ENCODE results near the gene MYO18A. TPM values are rescaled to one million over a fixed set of nuclear protein-coding genes. Genes with fewer than 3 reads are reported as not detected.

Gene MYO18A
- total and polyA plus RNA-seq, 2 of the 4 experiments (the other 2 are of a cell fraction) = 22.4 to 39.1 TPM

- no peak overlapping the region for H2AFZ ChIP-seq (replicated peaks; ENCODE audit: low read length, poor library complexity)
- intact Hi-C loops (cut with micrococcal nuclease) (no loop called here), in situ Hi-C loops (cut with MboI; ENCODE audit: low sequenced_read_pairs) (no loop called here), dilution Hi-C loops (cut with HindIII; ENCODE audit: low sequenced_read_pairs, unreplicated experiment) (no loop called here)
- no peak overlapping the region for H3K56ac ChIP-seq (ENCODE audit: extremely low read depth, insufficient read depth, low read length)
- no peak overlapping the region for H2BK120ac ChIP-seq (ENCODE audit: low read depth, low read length)
- no peak overlapping the region for H4K8ac ChIP-seq (ENCODE audit: low read depth in 2 of 2, low read length in 2 of 2)
- no peak overlapping the region for H4K5ac ChIP-seq (ENCODE audit: low read depth, low read length)
- no peak overlapping the region for H3K23ac ChIP-seq (ENCODE audit: low read depth, low read length)
- DNase-seq (no peak), ATAC-seq (ENCODE audit: low read depth) (no peak)
- peaks cover 52% of the 10 kb centered on the region for H3K27me3 ChIP-seq (ENCODE audit: control insufficient read depth, insufficient read depth, low read length)
- WGBS, 2 experiments (ENCODE audit: extremely low coverage in 2 of 2, insufficient read length in 1 of 2) = no CpG with 5 or more reads among the region's 4 CpGs
- H3K4me1 ChIP-seq (ENCODE audit: control insufficient read depth, insufficient read depth, low read length) = no peaks in the 10 kb centered on the region
- H3K9me3 ChIP-seq (ENCODE audit: control insufficient read depth, insufficient read depth, low read length) = 0 out of 2 replicates have a peak, but pooled peaks cover 2% of the 10 kb centered on the region
- no peak overlapping the region for H2BK15ac ChIP-seq (ENCODE audit: low read depth, low read length)
- H3K79me1 ChIP-seq (ENCODE audit: low read depth in 1 of 2, low read length in 2 of 2) = no peaks in the 10 kb centered on the region
- no peak overlapping the region for H3K9ac ChIP-seq (ENCODE audit: low read depth, low read length)
- no peaks in the 10 kb centered on the region for H3K9me1 ChIP-seq (ENCODE audit: insufficient read depth, low read length)
- H3K14ac ChIP-seq (replicated peaks; ENCODE audit: low read depth, low read length) = no peak overlapping the region
- H4K20me1 ChIP-seq (ENCODE audit: insufficient read depth, low read length) = no peaks in the 10 kb centered on the region
- H3K18ac ChIP-seq (ENCODE audit: low read depth, low read length) = no peak overlapping the region
- no peak overlapping the region for H2AK9ac ChIP-seq (replicated peaks; ENCODE audit: low read depth, low read length, poor library complexity)
- no TSS peak for BruUV-seq (replicated peaks)
- H4K91ac ChIP-seq (ENCODE audit: insufficient read depth, low read depth, low read length) = no peak overlapping the region
- no peak overlapping the region for H3K4me3 ChIP-seq (ENCODE audit: insufficient read depth, low read depth, low read length)
- TF ChIP-seq SMC3 (IDR thresholded peaks at IDR 0.05; ENCODE audit: low read depth, low read length) = no peak
- TF ChIP-seq RCOR1 (IDR thresholded peaks at IDR 0.05; ENCODE audit: insufficient replicate concordance, low read length) = no peak
- TF ChIP-seq, protein P1, sequence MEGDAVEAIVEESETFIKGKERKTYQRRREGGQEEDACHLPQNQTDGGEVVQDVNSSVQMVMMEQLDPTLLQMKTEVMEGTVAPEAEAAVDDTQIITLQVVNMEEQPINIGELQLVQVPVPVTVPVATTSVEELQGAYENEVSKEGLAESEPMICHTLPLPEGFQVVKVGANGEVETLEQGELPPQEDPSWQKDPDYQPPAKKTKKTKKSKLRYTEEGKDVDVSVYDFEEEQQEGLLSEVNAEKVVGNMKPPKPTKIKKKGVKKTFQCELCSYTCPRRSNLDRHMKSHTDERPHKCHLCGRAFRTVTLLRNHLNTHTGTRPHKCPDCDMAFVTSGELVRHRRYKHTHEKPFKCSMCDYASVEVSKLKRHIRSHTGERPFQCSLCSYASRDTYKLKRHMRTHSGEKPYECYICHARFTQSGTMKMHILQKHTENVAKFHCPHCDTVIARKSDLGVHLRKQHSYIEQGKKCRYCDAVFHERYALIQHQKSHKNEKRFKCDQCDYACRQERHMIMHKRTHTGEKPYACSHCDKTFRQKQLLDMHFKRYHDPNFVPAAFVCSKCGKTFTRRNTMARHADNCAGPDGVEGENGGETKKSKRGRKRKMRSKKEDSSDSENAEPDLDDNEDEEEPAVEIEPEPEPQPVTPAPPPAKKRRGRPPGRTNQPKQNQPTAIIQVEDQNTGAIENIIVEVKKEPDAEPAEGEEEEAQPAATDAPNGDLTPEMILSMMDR (conservative IDR thresholded peaks at IDR 0.05; ENCODE audit: low read depth, low read length) = no peak
- TF ChIP-seq, protein P2, sequence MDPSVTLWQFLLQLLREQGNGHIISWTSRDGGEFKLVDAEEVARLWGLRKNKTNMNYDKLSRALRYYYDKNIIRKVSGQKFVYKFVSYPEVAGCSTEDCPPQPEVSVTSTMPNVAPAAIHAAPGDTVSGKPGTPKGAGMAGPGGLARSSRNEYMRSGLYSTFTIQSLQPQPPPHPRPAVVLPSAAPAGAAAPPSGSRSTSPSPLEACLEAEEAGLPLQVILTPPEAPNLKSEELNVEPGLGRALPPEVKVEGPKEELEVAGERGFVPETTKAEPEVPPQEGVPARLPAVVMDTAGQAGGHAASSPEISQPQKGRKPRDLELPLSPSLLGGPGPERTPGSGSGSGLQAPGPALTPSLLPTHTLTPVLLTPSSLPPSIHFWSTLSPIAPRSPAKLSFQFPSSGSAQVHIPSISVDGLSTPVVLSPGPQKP (IDR thresholded peaks at IDR 0.05; ENCODE audit: borderline replicate concordance, low read depth, low read length) = no peak
- TF ChIP-seq MAFK (IDR thresholded peaks at IDR 0.05; ENCODE audit: low read depth, low read length) = no peak
- TF ChIP-seq FOS (IDR thresholded peaks at IDR 0.05; ENCODE audit: low read depth, low read length) = no peak
- TF ChIP-seq, protein P3, sequence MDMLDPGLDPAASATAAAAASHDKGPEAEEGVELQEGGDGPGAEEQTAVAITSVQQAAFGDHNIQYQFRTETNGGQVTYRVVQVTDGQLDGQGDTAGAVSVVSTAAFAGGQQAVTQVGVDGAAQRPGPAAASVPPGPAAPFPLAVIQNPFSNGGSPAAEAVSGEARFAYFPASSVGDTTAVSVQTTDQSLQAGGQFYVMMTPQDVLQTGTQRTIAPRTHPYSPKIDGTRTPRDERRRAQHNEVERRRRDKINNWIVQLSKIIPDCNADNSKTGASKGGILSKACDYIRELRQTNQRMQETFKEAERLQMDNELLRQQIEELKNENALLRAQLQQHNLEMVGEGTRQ (IDR thresholded peaks at IDR 0.05; ENCODE audit: low read depth, low read length) = no peak
- no peak for TF ChIP-seq MXI1 (IDR thresholded peaks at IDR 0.05; ENCODE audit: borderline replicate concordance, low read depth, low read length)
- H2BK5ac ChIP-seq (ENCODE audit: low read depth, low read length, poor library complexity, severe bottlenecking) = no peak overlapping the region
- no peak overlapping the region for H3K4ac ChIP-seq (ENCODE audit: low read depth, low read length)
- H3K36me3 ChIP-seq (ENCODE audit: control insufficient read depth, insufficient read depth, low read length) = no peaks in the 10 kb centered on the region
- no peak overlapping the region for H2AK5ac ChIP-seq (ENCODE audit: low read depth, low read length)
- no peak overlapping the region for H3K27ac ChIP-seq (ENCODE audit: insufficient read depth, low read length)
- POLR2A ChIA-PET (ENCODE audit: unreplicated experiment) = no interaction called here
- no peak overlapping the region for H2BK20ac ChIP-seq (ENCODE audit: low read depth, low read length)
- CTCF ChIA-PET = no interaction called here
- no peak overlapping the region for H3K4me2 ChIP-seq (ENCODE audit: low read depth, low read length)
These were observed 122.8 kb downstream of the MYO18A start for GRCh38 chr17:29057361-29057760.

Data from IMR-90 (cell line).